SK-N-SH (cell line): ENCODE measurements around the gene LGALS13. TPM values are rescaled to one million over a fixed set of nuclear protein-coding genes. Genes with fewer than 3 reads are reported as not detected.
"Not testable (repeated sequence)": the region's sequence is repeated elsewhere in the genome, so short reads cannot be mapped to it uniquely, and the experiment has no call there.

Source experiments
- CTCF ChIA-PET: fragments of 300-600, 350-600 bp; formaldehyde crosslinking; extraction: SDS; loops from one replicate; lab custom pipeline; 2021; lab: Yijun Ruan, JAX
- POLR2A ChIA-PET: fragments of 350-600 bp; sonication (Branson Sonifier 250); formaldehyde crosslinking; extraction: SDS; loops from one replicate; lab custom pipeline; 2020; ENCODE audit warnings: antibody characterized with exemption, inconsistent platforms; lab: Yijun Ruan, JAX
- DNase-seq: peaks from one replicate; pipeline ENCODE4 v3.0.0; 2012
- H2AFZ ChIP-seq: fragments of 200-600 bp; sonication (generic); 2 replicates; pipeline ENCODE4 v1.8.1; 2016; ENCODE audit warnings: antibody characterized with exemption, mild to moderate bottlenecking, low read depth
- H3F3A ChIP-seq: fragments of 200-600 bp; sonication (generic); replicated peaks from 2 replicates; pipeline ENCODE3; 2016; ENCODE audit warnings: antibody characterized with exemption, mild to moderate bottlenecking; ENCODE audit not compliant: insufficient read depth
- H3K27ac ChIP-seq, 2 experiments: fragments of 200-500 bp in 1 of 2; fragments of 200-600 bp in 1 of 2; sonication (Bioruptor generic) in 1 of 2; sonication (generic), shearing (Covaris generic) in 1 of 2; 2 replicates each; pipeline versions ENCODE4 v1.5.1 to v1.6.1; 2014 to 2016; ENCODE audit warnings: low read depth in 2 of 2, inconsistent platforms in 1 of 2, low read length in 1 of 2, mild to moderate bottlenecking in 1 of 2, mixed read lengths in 1 of 2
- H3K27me3 ChIP-seq: fragments of 200-600 bp; sonication (generic), shearing (Covaris generic); 2 replicates; pipeline ENCODE4 v1.6.1; 2016; ENCODE audit warnings: mixed run types; ENCODE audit not compliant: insufficient read depth
- H3K36me3 ChIP-seq, 2 experiments: fragments of 200-500 bp in 1 of 2; fragments of 200-600 bp in 1 of 2; sonication (Bioruptor generic) in 1 of 2; sonication (generic) in 1 of 2; replicated peaks in 1 of 2; 2 replicates each; pipeline versions ENCODE3 to v1.5.1; 2014 to 2016; ENCODE audit warnings: low read length in 1 of 2, mild to moderate bottlenecking in 1 of 2; ENCODE audit not compliant: insufficient read depth in 2 of 2, control insufficient read depth in 1 of 2
- H3K4me1 ChIP-seq, 2 experiments: fragments of 200-500 bp in 1 of 2; fragments of 200-600 bp in 1 of 2; sonication (Bioruptor generic) in 1 of 2; sonication (generic), shearing (Covaris generic) in 1 of 2; 2 replicates each; pipeline versions ENCODE4 v1.5.1 to v1.6.1; 2014 to 2016; ENCODE audit warnings: low read depth in 1 of 2, low read length in 1 of 2, mixed run types in 1 of 2; ENCODE audit not compliant: insufficient read depth in 2 of 2, control insufficient read depth in 1 of 2
- H3K4me2 ChIP-seq: fragments of 200-600 bp; sonication (generic), shearing (Covaris generic); 2 replicates; pipeline ENCODE4 v1.6.1; 2017; ENCODE audit warnings: mixed run types
- H3K4me3 ChIP-seq, 2 experiments: fragments of 200-500 bp in 1 of 2; fragments of 200-600 bp in 1 of 2; sonication (Bioruptor generic) in 1 of 2; sonication (generic), shearing (Covaris generic) in 1 of 2; 2 replicates each; pipeline versions ENCODE4 v1.5.1 to v1.8.1; 2014 to 2016; ENCODE audit warnings: low read depth in 2 of 2, inconsistent platforms in 1 of 2, low read length in 1 of 2, mild to moderate bottlenecking in 1 of 2, mixed read lengths in 1 of 2, moderate library complexity in 1 of 2
- H3K79me2 ChIP-seq: fragments of 200-600 bp; sonication (generic); 2 replicates; pipeline ENCODE4 v1.8.1; 2017; ENCODE audit warnings: mild to moderate bottlenecking; ENCODE audit not compliant: insufficient read depth
- H3K9ac ChIP-seq: fragments of 200-600 bp; sonication (generic); 2 replicates; pipeline ENCODE4 v1.6.1; 2017; ENCODE audit warnings: mixed run types
- H3K9me2 ChIP-seq: fragments of 200-600 bp; sonication (generic); 2 replicates; pipeline ENCODE4 v1.6.1; 2017; ENCODE audit warnings: mixed run types
- H3K9me3 ChIP-seq: fragments of 200-600 bp; sonication (generic); 2 replicates; pipeline ENCODE4 v1.6.1; 2017; ENCODE audit warnings: mixed run types, mild to moderate bottlenecking, moderate library complexity
- H4K20me1 ChIP-seq: fragments of 200-600 bp; sonication (generic); 2 replicates; pipeline ENCODE4 v1.6.1; 2017; ENCODE audit warnings: mild to moderate bottlenecking, mixed run types; ENCODE audit not compliant: insufficient read depth
- CHD2 ChIP-seq: fragments of 150-350 bp; IDR thresholded peaks from 2 replicates; pipeline ENCODE4 v1.6.1; 2018; ENCODE audit warnings: low read length; ENCODE audit not compliant: partially characterized antibody
- CTCF ChIP-seq: fragments of 200-600 bp; sonication (generic); IDR thresholded peaks from 2 replicates; pipeline ENCODE4 v1.6.1; 2017; ENCODE audit warnings: antibody characterized with exemption, mild to moderate bottlenecking, moderate library complexity
- ELF1 ChIP-seq: IDR thresholded peaks from 2 replicates; pipeline ENCODE4 v1.4.0; 2012
- IRF3 ChIP-seq: fragments of 150-350 bp; IDR thresholded peaks from 2 replicates; pipeline ENCODE4 v1.6.1; 2016; ENCODE audit warnings: mild to moderate bottlenecking, low read depth, low read length
- JUND ChIP-seq: IDR thresholded peaks from 2 replicates; pipeline ENCODE4 v1.4.0; 2012
- MEF2A ChIP-seq: IDR thresholded peaks from 2 replicates; pipeline ENCODE4 v1.4.0; 2012; ENCODE audit warnings: low read depth, borderline replicate concordance
- NFIC ChIP-seq: IDR thresholded peaks from 2 replicates; pipeline ENCODE4 v1.4.0; 2012; ENCODE audit warnings: borderline replicate concordance
- NRF1 ChIP-seq: IDR thresholded peaks from 2 replicates; pipeline ENCODE4 v1.6.1; 2012; ENCODE audit warnings: low read depth, mild to moderate bottlenecking, low read length
- PBX3 ChIP-seq: IDR thresholded peaks from 2 replicates; pipeline ENCODE4; 2012
- POLR2AphosphoS5 ChIP-seq: IDR thresholded peaks from 2 replicates; pipeline ENCODE4 v1.6.1; 2012; ENCODE audit warnings: low read depth, low read length
- RAD21 ChIP-seq: IDR thresholded peaks from 2 replicates; pipeline ENCODE4 v1.6.1; 2012; ENCODE audit warnings: mild to moderate bottlenecking, low read length
- RFX5 ChIP-seq: IDR thresholded peaks from 2 replicates; pipeline ENCODE4 v1.6.1; 2012; ENCODE audit warnings: mild to moderate bottlenecking, improper control_type of control experiment, low read length
- TAF1 ChIP-seq: IDR thresholded peaks from 2 replicates; pipeline ENCODE4 v1.6.1; 2012; ENCODE audit warnings: low read depth, mild to moderate bottlenecking, low read length, moderate library complexity, borderline replicate concordance
- TCF12 ChIP-seq: IDR thresholded peaks from 2 replicates; pipeline ENCODE4 v1.4.0; 2012
- TEAD4 ChIP-seq: IDR thresholded peaks from 2 replicates; pipeline ENCODE4 v1.4.0; 2012; ENCODE audit warnings: mild to moderate bottlenecking, borderline replicate concordance; ENCODE audit not compliant: insufficient read depth
- WGBS: methylation state at CpG from one replicate; pipeline ENCODE4 v1.1.6; 2017; ENCODE audit warnings: low lambda C conversion rate; 5-methylcytosine and 5-hydroxymethylcytosine counted together
- polyA plus RNA-seq, 3 experiments: library from polyadenylated mRNA; depleted of rRNA; stranded (reverse); fragments of >200 nt; gene quantifications; 2 replicates each; pipeline ENCODE4 v1.2.3, GENCODE V29; 2012
- TF ChIP-seq, protein P1 (sequence below): IDR thresholded peaks from 2 replicates; pipeline ENCODE4 v1.4.0; 2012; ENCODE audit warnings: low read depth, borderline replicate concordance

LGALS13 gene
- polyA plus RNA-seq, 1 of the 3 experiments (the other 2 are of a cell fraction), result not detected

DNA sequence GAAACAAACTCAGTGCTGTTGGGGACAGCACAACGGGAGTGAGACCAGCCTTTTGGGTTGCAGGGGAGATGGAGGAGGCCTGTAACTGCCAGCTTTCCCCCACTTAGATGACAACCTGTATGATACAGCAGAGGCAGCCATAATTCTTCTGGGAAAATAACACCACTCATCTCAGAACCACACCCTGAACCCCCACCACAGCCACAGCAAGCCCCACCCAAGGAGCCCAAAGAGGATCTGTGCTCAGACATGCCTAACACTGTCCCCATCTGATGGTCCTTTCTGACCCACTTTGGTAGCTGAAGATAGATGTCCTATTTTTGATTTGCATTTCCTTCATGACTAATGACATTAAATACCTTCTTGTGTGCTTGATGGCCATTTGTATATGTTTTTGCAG lies 15.4 kb downstream of the LGALS13 start:
- POLR2A ChIA-PET, result no interaction called here
- Histone ChIP-seq H3K4me1 (no peaks in the 10 kb centered on the region), H3F3A (no peaks in the 10 kb centered on the region), H3K9ac (no peak overlapping the region), H3K27ac (no peak overlapping the region), H3K27me3 (no peaks in the 10 kb centered on the region), H2AFZ (no peak overlapping the region), H3K4me3 (no peak overlapping the region), H3K79me2 (no peaks in the 10 kb centered on the region), H3K36me3 (no peaks in the 10 kb centered on the region), H3K4me2 (no peak overlapping the region)
- DNase-seq, result no peak
- 0% methylated on average over 1 of the region's 1 CpG for WGBS
- TF ChIP-seq JUND (no peak), CTCF (no peak), POLR2AphosphoS5 (no peak), RFX5 (no peak)
- TF ChIP-seq, all 33 proteins: peak for 0
- H3K9me3 ChIP-seq, result no peaks in the 10 kb centered on the region
- no peaks in the 10 kb centered on the region for H3K9me2 ChIP-seq
- CTCF ChIA-PET, result no interaction called here
- no peaks in the 10 kb centered on the region for H4K20me1 ChIP-seq

DNA sequence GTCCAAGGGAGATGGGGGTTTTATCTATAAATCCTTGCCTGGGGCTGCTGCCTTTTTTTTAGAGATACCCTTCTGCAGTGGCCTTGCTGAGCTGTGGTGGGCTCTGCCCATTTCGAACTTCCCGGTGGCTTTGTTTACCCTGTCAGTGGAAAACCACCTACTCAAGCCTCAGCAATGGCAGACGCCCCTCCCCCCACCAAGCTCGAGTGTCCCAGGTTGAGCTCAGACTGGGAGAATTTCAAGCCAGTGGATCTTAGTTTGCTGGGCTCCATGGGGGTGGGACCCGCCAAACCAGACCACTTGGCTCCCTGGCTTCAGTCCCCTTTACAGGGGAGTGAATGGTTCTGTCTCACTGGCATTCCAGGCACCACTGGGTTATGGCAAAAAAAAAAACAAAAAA lies 21.6 kb downstream of the LGALS13 start:
- TF ChIP-seq PBX3, result no peak
- TF ChIP-seq CTCF, result no peak
- no peak for TF ChIP-seq POLR2AphosphoS5
- TF ChIP-seq, protein P1, sequence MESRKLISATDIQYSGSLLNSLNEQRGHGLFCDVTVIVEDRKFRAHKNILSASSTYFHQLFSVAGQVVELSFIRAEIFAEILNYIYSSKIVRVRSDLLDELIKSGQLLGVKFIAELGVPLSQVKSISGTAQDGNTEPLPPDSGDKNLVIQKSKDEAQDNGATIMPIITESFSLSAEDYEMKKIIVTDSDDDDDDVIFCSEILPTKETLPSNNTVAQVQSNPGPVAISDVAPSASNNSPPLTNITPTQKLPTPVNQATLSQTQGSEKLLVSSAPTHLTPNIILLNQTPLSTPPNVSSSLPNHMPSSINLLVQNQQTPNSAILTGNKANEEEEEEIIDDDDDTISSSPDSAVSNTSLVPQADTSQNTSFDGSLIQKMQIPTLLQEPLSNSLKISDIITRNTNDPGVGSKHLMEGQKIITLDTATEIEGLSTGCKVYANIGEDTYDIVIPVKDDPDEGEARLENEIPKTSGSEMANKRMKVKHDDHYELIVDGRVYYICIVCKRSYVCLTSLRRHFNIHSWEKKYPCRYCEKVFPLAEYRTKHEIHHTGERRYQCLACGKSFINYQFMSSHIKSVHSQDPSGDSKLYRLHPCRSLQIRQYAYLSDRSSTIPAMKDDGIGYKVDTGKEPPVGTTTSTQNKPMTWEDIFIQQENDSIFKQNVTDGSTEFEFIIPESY, result no peak
- no peak for TF ChIP-seq TEAD4
- no peak for TF ChIP-seq NFIC
- no peak for TF ChIP-seq RAD21
- TF ChIP-seq MEF2A, result no peak
- no peak for TF ChIP-seq TCF12
- TF ChIP-seq NRF1, result no peak
- no peak for TF ChIP-seq IRF3
- TF ChIP-seq ELF1, result no peak
- TF ChIP-seq JUND, result no peak
- no peak for TF ChIP-seq CHD2
- TF ChIP-seq TAF1, result no peak
- Histone ChIP-seq H3K79me2 (no peaks in the 10 kb centered on the region), H3K9me3 (no peaks in the 10 kb centered on the region), H3F3A (no peaks in the 10 kb centered on the region), H3K4me3 (no peak overlapping the region), H3K9ac (no peak overlapping the region), H3K9me2 (no peaks in the 10 kb centered on the region), H3K27me3 (no peaks in the 10 kb centered on the region), H3K4me1 (no peaks in the 10 kb centered on the region), H4K20me1 (no peaks in the 10 kb centered on the region), H2AFZ (no peak overlapping the region), H3K4me2 (no peak overlapping the region), H3K27ac (no peak overlapping the region), H3K36me3 (no peaks in the 10 kb centered on the region)
- 8% methylated on average over 5 of the region's 5 CpGs for whole genome bisulfite sequencing
- ChIA-PET POLR2A (no interaction called here), CTCF (no interaction called here)
- DNase-seq, result no peak

DNA sequence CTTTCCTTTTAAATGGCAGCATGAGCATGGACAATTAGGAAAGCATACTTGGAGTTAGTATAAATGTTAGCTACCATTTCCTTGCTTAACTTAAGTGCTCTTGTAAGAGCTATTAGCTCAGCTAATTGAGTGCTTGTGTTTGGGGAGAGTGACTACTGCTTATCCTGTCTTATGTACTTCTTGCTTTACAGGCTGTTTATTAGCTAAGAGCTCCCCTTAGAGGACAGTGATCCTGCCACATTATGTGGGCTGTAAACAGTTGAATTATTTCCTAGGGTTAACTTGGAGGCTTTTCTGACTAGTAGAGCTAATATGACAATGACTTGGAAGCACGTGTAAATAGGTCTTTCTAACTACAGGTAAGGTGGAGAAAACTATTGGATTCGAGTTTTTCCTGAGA lies 25.3 kb downstream of the LGALS13 start:
- H3K4me3 ChIP-seq, H3K79me2 ChIP-seq: not testable (repeated sequence)

More for the DNA sequence above, 25.3 kb downstream of the LGALS13 start:
- POLR2A ChIA-PET, H3K4me2 ChIP-seq, H2AFZ ChIP-seq, H3K9me2 ChIP-seq, H3K27me3 ChIP-seq, H3K27ac ChIP-seq, H3K9me3 ChIP-seq, H3K4me1 ChIP-seq, H3F3A ChIP-seq, H3K36me3 ChIP-seq, H4K20me1 ChIP-seq, CTCF ChIA-PET, H3K9ac ChIP-seq, DNase-seq: not testable (repeated sequence)
- 0% methylated on average over 2 of the region's 2 CpGs for WGBS
